Adrenal gland (tissue), 12 donors: ENCODE measurements around the gene CDKL2. TPM values are rescaled to one million over a fixed set of nuclear protein-coding genes. Genes with fewer than 3 reads are reported as not detected.
"Not testable (repeated sequence)": the region's sequence is repeated elsewhere in the genome, so short reads cannot be mapped to it uniquely, and the experiment has no call there.

Experiments used
- DNase-seq, 7 donors: peaks; one replicate each; pipeline ENCODE4 v3.0.0-alpha.2; 2019 to 2020
- H3K27ac ChIP-seq, 5 donors: fragments of 200-600 bp; sonication (generic) in 4 of 5; 1 replicate in 3 of 5; 2 replicates in 2 of 5; pipeline versions ENCODE4 v1.5.1 to v1.8.0; 2016 to 2020; ENCODE audit warnings: mild to moderate bottlenecking in 1 of 5
- H3K27me3 ChIP-seq: fragments of 200-600 bp; 2 replicates; pipeline ENCODE4 v1.8.0; 2021
- H3K36me3 ChIP-seq, 2 donors: fragments of 200-600 bp; replicated peaks in 1 of 2; 1 replicate in 1 of 2; 2 replicates in 1 of 2; pipeline versions ENCODE4 v1.5.1 to v1.8.0; 2018 to 2022
- H3K4me1 ChIP-seq, 2 donors: fragments of 200-600 bp; replicated peaks in 1 of 2; 1 replicate in 1 of 2; 2 replicates in 1 of 2; pipeline versions ENCODE4 v1.5.1 to v1.8.0; 2018 to 2021
- H3K4me3 ChIP-seq, 4 donors: fragments of 200-600 bp; sonication (generic) in 3 of 4; one replicate each; pipeline ENCODE4 v1.5.1; 2016 to 2018
- H3K9me3 ChIP-seq, 3 donors: fragments of 200-600 bp; sonication (generic) in 1 of 3; replicated peaks in 1 of 3; 1 replicate in 2 of 3; 2 replicates in 1 of 3; pipeline versions ENCODE4 v1.5.1 to v1.8.0; 2016 to 2021
- CTCF ChIP-seq, 6 experiments: fragments of 450-650 bp in 4 of 6; fragments of 200-600 bp in 2 of 6; sonication (generic) in 1 of 6; IDR thresholded peaks; 1 replicate in 5 of 6; 2 replicates in 1 of 6; pipeline versions ENCODE4 v1.5.1 to v1.8.0; 2016 to 2021; ENCODE audit warnings: antibody characterized with exemption in 6 of 6, mild to moderate bottlenecking in 2 of 6, moderate library complexity in 1 of 6
- POLR2A ChIP-seq, 2 donors: fragments of 450-650 bp; IDR thresholded peaks; one replicate each; pipeline ENCODE4 v1.6.1; 2017; ENCODE audit warnings: antibody characterized with exemption in 2 of 2, mild to moderate bottlenecking in 2 of 2, moderate library complexity in 1 of 2
- WGBS, 4 donors: extraction: QIAGEN DNeasy Blood & Tissue Kit in 2 of 4; methylation state at CpG; one replicate each; pipeline versions ENCODE4 v1.1.5 to v1.1.7; 2013 to 2017; 5-methylcytosine and 5-hydroxymethylcytosine counted together
- intact Hi-C, 2 donors: fragments of 100-400 bp; cut with DNase I; formaldehyde crosslinking; loops; one replicate each; pipeline versions ENCODE4 v1.14.1 to v1.15.0; 2022 to 2023
- polyA plus RNA-seq, 3 donors: library from polyadenylated mRNA; stranded (reverse); fragments of 200-250 nt in 2 of 3; fragments of 350-450 nt in 1 of 3; fragmentation: Illumina TruSeq in 1 of 3; extraction: RNeasy Lipid Tissue Mini Kit (QIAGEN cat#74804) in 1 of 3; gene quantifications; one replicate each; pipeline ENCODE4 v1.2.3, GENCODE V29; 2013 to 2014
- total RNA-seq, 9 donors: library from RNA; depleted of rRNA in 4 of 9; stranded (reverse); fragments of >200 nt in 4 of 9; fragments of 120-200 nt in 1 of 9; fragmentation: NEBNext Ultra II Directional in 1 of 9; extraction: Animal tissue kit (Norgen Biotek cat#: 25700) in 1 of 9; gene quantifications; one replicate each; pipeline versions ENCODE4 v1.1.0 to v1.2.4, GENCODE V29; 2013 to 2023
- donor health status: healthy with polysubstance abuse.
- donor health status: Bipolar disorder and iron deficiency.
- donor health status: DM: yes; HTN: yes; CAD: no.
- donor health status: DM: no; HTN: no; CAD: no.
- donor health status: DM: no; HTN: no; CAD: no.
- donor health status: DM: yes; HTN: yes; CAD: no.

CDKL2 gene
- total and polyA plus RNA-seq, 12 donors, result 0.13 to 1.8 (median 0.60) TPM

GRCh38 chr4:75671802-75672421 is 41.6 kb upstream of the CDKL2 start:
- WGBS, 4 donors, result 11 to 17% (median 12%) methylated on average over 10 of the region's 10 CpGs

GRCh38 chr4:75668596-75668995 is 38.3 kb upstream of the CDKL2 start:
- no peak for DNase-seq
- Histone ChIP-seq H3K9me3 (no peaks in the 10 kb centered on the region), H3K27me3 (no peaks in the 10 kb centered on the region), H3K4me1 (peaks cover 5 to 47% of the 10 kb centered on the region in 2 donors), H3K4me3 (no peak overlapping the region), H3K27ac (no peak overlapping the region), H3K36me3 (no peaks in the 10 kb centered on the region)
- no peak for TF ChIP-seq POLR2A (IDR thresholded peaks at IDR 0.05)
- TF ChIP-seq CTCF (IDR thresholded peaks at IDR 0.05), result no peak
- intact Hi-C loops, result no loop called here

More at GRCh38 chr4:75671802-75672421, 41.6 kb upstream of the CDKL2 start:
- no peaks in the 10 kb centered on the region for H3K9me3 ChIP-seq
- H3K36me3 ChIP-seq, result no peaks in the 10 kb centered on the region
- H3K4me3 ChIP-seq, result peak overlapping the region; percentile 76 to 99 (median 83)
- peak overlapping the region; percentile 89 to 98 (median 96) for H3K27ac ChIP-seq
- TF ChIP-seq POLR2A (IDR thresholded peaks at IDR 0.05) (no peak), CTCF (IDR thresholded peaks at IDR 0.05) (no peak)
- H3K27me3 ChIP-seq, result no peaks in the 10 kb centered on the region
- H3K4me1 ChIP-seq, result peaks cover 13 to 42% of the 10 kb centered on the region in 2 donors
- no peak for DNase-seq
- intact Hi-C loops, result loop anchor here in 1 of 2 donors (10.0 kb wide), 1 partner anchor 53 kb away; the partner anchor contains the start of gene USO1

GRCh38 chr4:75667636-75668035 is 37.3 kb upstream of the CDKL2 start:
- H3K36me3 ChIP-seq, H3K9me3 ChIP-seq, H3K27ac ChIP-seq, intact Hi-C loops, H3K27me3 ChIP-seq, H3K4me3 ChIP-seq: not testable (repeated sequence)
- 74 to 87% (median 80%) methylated on average over 7 of the region's 7 CpGs for WGBS, 4 donors
- H3K4me1 ChIP-seq, result peaks cover 5 to 47% of the 10 kb centered on the region in 2 donors
- DNase-seq, result peak in 1 of 7 donors; percentile 34

GRCh38 chr4:75666299-75666698 is 36.0 kb upstream of the CDKL2 start:
- no peak for DNase-seq
- Histone ChIP-seq H3K27me3 (no peaks in the 10 kb centered on the region), H3K27ac (no peak overlapping the region), H3K36me3 (peaks cover 0 to 6% of the 10 kb centered on the region in 2 donors), H3K4me1 (peaks cover 5 to 40% of the 10 kb centered on the region in 2 donors), H3K4me3 (no peak overlapping the region), H3K9me3 (no peaks in the 10 kb centered on the region)
- WGBS, 4 donors, result 72 to 77% (median 76%) methylated on average over 4 of the region's 4 CpGs
- TF ChIP-seq POLR2A (IDR thresholded peaks at IDR 0.05) (no peak), CTCF (IDR thresholded peaks at IDR 0.05) (no peak)
- intact Hi-C loops, result no loop called here

- H3K27ac ChIP-seq, H3K9me3 ChIP-seq, intact Hi-C loops, H3K4me3 ChIP-seq, H3K27me3 ChIP-seq, DNase-seq, H3K36me3 ChIP-seq: not testable (repeated sequence)
- WGBS, 4 donors, result 94 to 98% (median 96%) methylated on average over 3 of the region's 3 CpGs
- peaks cover 0 to 26% of the 10 kb centered on the region in 2 donors for H3K4me1 ChIP-seq
These were observed 34.3 kb upstream of the CDKL2 start for GRCh38 chr4:75664604-75665003.
